Activated CD4-positive, alpha-beta memory T cell treated with anti-CD3 and anti-CD28 coated beads for 36 hours (primary cell): ENCODE data around the gene PPIP5K1. TPM values are rescaled to one million over a fixed set of nuclear protein-coding genes. Genes with fewer than 3 reads are reported as not detected.

ENCODE experiments used
- CTCF ChIA-PET: fragments of 350-600 bp; sonication (Branson Sonifier 250); formaldehyde crosslinking; loops from one replicate; lab custom pipeline; 2021; ENCODE audit warnings: antibody characterized with exemption, inconsistent platforms; lab: Charles Lee
- POLR2A ChIA-PET: fragments of 350-600 bp; sonication (Branson Sonifier 250); formaldehyde crosslinking; loops from one replicate; lab custom pipeline; 2021; ENCODE audit warnings: antibody characterized with exemption; lab: Charles Lee
- DNase-seq: peaks from one replicate; pipeline ENCODE4 v3.0.0-alpha.2; 2020
- H3K27ac Mint-ChIP-seq: one replicate; pipeline ENCODE4 v1.8.0; 2021; ENCODE audit warnings: mixed read lengths
- H3K27me3 Mint-ChIP-seq: one replicate; pipeline ENCODE4 v1.8.0; 2021; ENCODE audit warnings: mixed read lengths
- H3K36me3 Mint-ChIP-seq: one replicate; pipeline ENCODE4 v1.8.0; 2021; ENCODE audit warnings: mixed read lengths
- H3K4me1 Mint-ChIP-seq: one replicate; pipeline ENCODE4 v1.8.0; 2021; ENCODE audit warnings: low read depth, mixed read lengths
- H3K4me3 Mint-ChIP-seq: one replicate; pipeline ENCODE4 v1.8.0; 2021; ENCODE audit warnings: mild to moderate bottlenecking, mixed read lengths
- H3K9me3 Mint-ChIP-seq: one replicate; pipeline ENCODE4 v1.8.0; 2021; ENCODE audit warnings: mixed read lengths
- intact Hi-C: fragments of 100-400 bp; cut with micrococcal nuclease; formaldehyde crosslinking; loops from one replicate; pipeline ENCODE4 v1.15.1; 2023
- total RNA-seq, 2 experiments: library from RNA; stranded (reverse); gene quantifications; one replicate each; pipeline ENCODE4 v1.2.3, GENCODE V29; 2021

The PPIP5K1 gene
- total RNA-seq, 2 experiments from 2014 or later, result 38.6 to 44.2 TPM

DNA sequence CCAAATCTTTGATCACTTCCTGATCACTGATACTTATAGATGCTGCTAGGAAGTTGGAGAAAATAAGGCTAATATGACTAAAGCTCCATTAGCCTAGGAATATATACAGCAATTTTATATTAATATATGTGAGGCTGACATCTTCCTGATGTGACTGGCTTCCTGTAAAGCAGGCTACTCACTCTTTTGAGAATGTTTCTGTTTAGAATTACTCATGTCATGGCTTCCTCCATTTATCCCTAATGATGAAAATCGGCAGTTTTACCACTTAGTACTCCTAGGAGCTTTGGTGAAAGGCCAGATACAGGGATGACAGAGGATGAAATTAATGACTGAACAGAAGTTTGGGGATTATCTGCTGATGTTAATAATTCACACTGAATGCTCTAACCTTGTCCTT lies 76.5 kb downstream of the PPIP5K1 start:
- H3K4me1 Mint-ChIP-seq, result peaks cover 37% of the 10 kb centered on the region
- no peak overlapping the region for H3K4me3 Mint-ChIP-seq
- CTCF ChIA-PET, result interaction anchor here (1.0 to 3.7 kb wide), 14 partner anchors 7 to 137 kb away, joined by 3 to 54 read pairs (median 7); partner anchors contain the start of gene TP53BP1
- intact Hi-C loops, result loop anchor here (10.0 kb wide), 2 partner anchors 139 to 231 kb away; partner anchors contain the start of genes PDIA3, TUBGCP4 and ZSCAN29
- no peaks in the 10 kb centered on the region for H3K9me3 Mint-ChIP-seq
- POLR2A ChIA-PET, result no interaction called here
- H3K27me3 Mint-ChIP-seq, result peaks cover 14% of the 10 kb centered on the region
- no peaks in the 10 kb centered on the region for H3K36me3 Mint-ChIP-seq
- DNase-seq, result no peak
- peak overlapping the region; percentile 59 for H3K27ac Mint-ChIP-seq

DNA sequence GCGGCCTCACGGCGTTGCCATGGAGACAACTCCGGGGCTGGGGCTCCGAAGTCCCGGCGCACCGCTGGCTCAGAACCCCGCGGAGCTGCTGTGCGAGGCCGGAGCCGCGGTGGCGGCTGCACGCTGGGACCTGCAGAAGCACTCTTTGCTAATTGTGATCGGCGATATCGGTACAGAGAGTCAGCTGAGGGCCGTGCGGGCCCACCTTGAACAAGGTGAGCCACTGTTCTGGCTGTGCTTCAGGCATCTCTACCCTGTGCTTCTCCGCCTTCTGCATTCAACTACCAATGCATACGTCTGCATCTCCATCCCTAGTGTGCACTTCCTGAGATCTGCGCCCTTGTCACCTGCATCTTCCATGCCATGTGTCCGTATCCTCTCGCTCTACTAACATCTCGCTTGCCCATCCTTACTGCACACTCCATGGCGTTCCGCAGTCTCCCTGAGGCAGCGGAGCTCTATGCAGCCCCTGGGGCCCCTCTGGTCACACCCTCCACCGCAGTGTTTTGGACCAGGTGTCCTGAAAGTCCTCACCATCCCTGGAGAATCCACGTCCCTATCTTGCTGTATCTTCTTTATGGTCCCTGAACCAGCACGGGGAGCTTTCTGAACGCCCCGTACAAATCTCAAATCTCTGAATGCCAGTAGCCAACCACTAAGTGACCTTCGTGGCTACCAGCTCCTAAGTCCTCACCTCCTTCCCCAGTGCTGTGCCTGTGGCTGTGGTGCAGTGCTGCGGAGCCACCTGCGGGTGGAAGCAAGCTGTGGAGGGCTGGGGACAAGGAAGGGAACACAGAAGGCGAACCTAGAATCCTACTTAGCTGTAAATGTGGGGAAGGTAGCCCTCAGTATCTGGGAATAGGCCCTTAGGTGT lies 78.8 kb downstream of the PPIP5K1 start:
- H3K4me1 Mint-ChIP-seq, result peaks cover 35% of the 10 kb centered on the region
- POLR2A ChIA-PET, result interaction anchor here (0.6 to 2.5 kb wide), 7 partner anchors 17 to 299 kb away, joined by 3 to 22 read pairs (median 3); partner anchors contain the start of genes PDIA3 and TP53BP1
- H3K36me3 Mint-ChIP-seq, result no peaks in the 10 kb centered on the region

GRCh38 chr15:43510200-43511011 lies 79.6 kb downstream of the PPIP5K1 start:
- peak; percentile 98 for DNase-seq
- peak overlapping the region; percentile 86 for H3K4me3 Mint-ChIP-seq
- H3K27ac Mint-ChIP-seq, result peak overlapping the region; percentile 85
- H3K9me3 Mint-ChIP-seq, result no peaks in the 10 kb centered on the region
- CTCF ChIA-PET, result interaction anchor here (0.6 to 3.0 kb wide), 11 partner anchors 9 to 225 kb away, joined by 3 to 22 read pairs (median 3); partner anchors contain the start of genes TP53BP1 and TUBGCP4
- no peaks in the 10 kb centered on the region for H3K27me3 Mint-ChIP-seq
- POLR2A ChIA-PET, result interaction anchor here (0.6 to 2.5 kb wide), 8 partner anchors 17 to 300 kb away, joined by 3 to 22 read pairs (median 3); partner anchors contain the start of genes PDIA3 and TP53BP1
- peaks cover 35% of the 10 kb centered on the region for H3K4me1 Mint-ChIP-seq
- no peaks in the 10 kb centered on the region for H3K36me3 Mint-ChIP-seq
- intact Hi-C loops, result loop anchor here (1.0 to 10.0 kb wide), 4 partner anchors 17 to 234 kb away; partner anchors contain the start of genes PDIA3, TP53BP1, TUBGCP4 and ZSCAN29

More for the DNA sequence above, 78.8 kb downstream of the PPIP5K1 start:
- peak; percentile 43 for DNase-seq
- intact Hi-C loops, result loop anchor here (10.0 kb wide), 2 partner anchors 136 to 234 kb away; partner anchors contain the start of genes PDIA3, TUBGCP4 and ZSCAN29
- H3K9me3 Mint-ChIP-seq, result no peaks in the 10 kb centered on the region
- peak overlapping the region; percentile 85 for H3K27ac Mint-ChIP-seq
- peak overlapping the region; percentile 86 for H3K4me3 Mint-ChIP-seq
- no peaks in the 10 kb centered on the region for H3K27me3 Mint-ChIP-seq
- CTCF ChIA-PET, result interaction anchor here (0.6 to 3.0 kb wide), 13 partner anchors 10 to 226 kb away, joined by 3 to 22 read pairs (median 3); partner anchors contain the start of genes TP53BP1 and TUBGCP4

GRCh38 chr15:43509660-43510199 lies 80.3 kb downstream of the PPIP5K1 start:
- ChIA-PET CTCF (interaction anchor here (1.0 to 3.0 kb wide), 4 partner anchors 17 to 225 kb away, joined by 3 to 22 read pairs (median 10); partner anchors contain the start of gene TP53BP1), POLR2A (interaction anchor here (1.5 to 2.5 kb wide), 2 partner anchors 16 to 237 kb away, joined by 3 to 22 read pairs; partner anchors contain the start of genes PDIA3 and TP53BP1)

GRCh38 chr15:43508991-43509659 lies 80.9 kb downstream of the PPIP5K1 start:
- Mint-ChIP-seq H3K4me1 (peaks cover 29% of the 10 kb centered on the region), H3K27ac (no peak overlapping the region), H3K4me3 (no peak overlapping the region), H3K9me3 (no peaks in the 10 kb centered on the region), H3K27me3 (no peaks in the 10 kb centered on the region), H3K36me3 (no peaks in the 10 kb centered on the region)
- CTCF ChIA-PET, result no interaction called here
- DNase-seq, result no peak
- intact Hi-C loops, result no loop called here
- POLR2A ChIA-PET, result no interaction called here

More at GRCh38 chr15:43509660-43510199, 80.3 kb downstream of the PPIP5K1 start:
- Mint-ChIP-seq H3K4me1 (peaks cover 35% of the 10 kb centered on the region), H3K36me3 (no peaks in the 10 kb centered on the region), H3K9me3 (no peaks in the 10 kb centered on the region), H3K27me3 (no peaks in the 10 kb centered on the region), H3K4me3 (peak overlapping the region; percentile 86), H3K27ac (peak overlapping the region; percentile 85)
- intact Hi-C loops, result loop anchor here (1.0 to 10.0 kb wide), 4 partner anchors 16 to 235 kb away; partner anchors contain the start of genes PDIA3, TP53BP1, TUBGCP4 and ZSCAN29
- DNase-seq, result no peak

DNA sequence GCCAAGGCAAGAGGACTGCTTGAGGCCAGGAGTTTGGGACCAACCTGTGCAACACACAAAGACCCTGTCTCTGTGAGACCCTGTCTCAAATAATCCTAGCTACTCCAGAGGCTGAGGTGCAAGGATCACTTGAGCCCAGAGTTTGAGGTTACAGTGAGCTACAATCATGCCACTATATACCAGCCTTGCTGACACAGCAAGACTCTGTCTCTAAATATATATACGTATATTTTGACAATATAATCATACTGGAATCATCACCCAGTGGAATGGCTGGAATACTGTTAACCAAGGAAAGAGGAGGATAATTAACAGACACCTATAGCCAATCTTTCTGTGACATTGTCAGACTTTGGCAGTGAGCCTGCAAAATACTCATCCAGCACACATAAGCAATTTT lies 81.6 kb downstream of the PPIP5K1 start:
- intact Hi-C loops, result no loop called here
- Mint-ChIP-seq H3K36me3 (no peaks in the 10 kb centered on the region), H3K4me3 (no peak overlapping the region), H3K9me3 (no peaks in the 10 kb centered on the region), H3K4me1 (peaks cover 22% of the 10 kb centered on the region), H3K27me3 (no peaks in the 10 kb centered on the region), H3K27ac (no peak overlapping the region)
- POLR2A ChIA-PET, result no interaction called here
- DNase-seq, result no peak
- CTCF ChIA-PET, result no interaction called here

GRCh38 chr15:43505738-43506137 lies 84.3 kb downstream of the PPIP5K1 start:
- CTCF ChIA-PET, result interaction anchor here (0.7 to 1.8 kb wide), 2 partner anchors 8 to 9 kb away, joined by 3 to 6 read pairs; no protein-coding TSS in a partner anchor
- intact Hi-C loops, result no loop called here
- no peak for DNase-seq
- H3K27ac Mint-ChIP-seq, result no peak overlapping the region
- no peak overlapping the region for H3K4me3 Mint-ChIP-seq
- H3K27me3 Mint-ChIP-seq, result no peaks in the 10 kb centered on the region
- POLR2A ChIA-PET, result no interaction called here
- no peaks in the 10 kb centered on the region for H3K36me3 Mint-ChIP-seq
- H3K9me3 Mint-ChIP-seq, result no peaks in the 10 kb centered on the region
- H3K4me1 Mint-ChIP-seq, result peaks cover 6% of the 10 kb centered on the region

GRCh38 chr15:43499635-43500034 lies 90.4 kb downstream of the PPIP5K1 start:
- no peak overlapping the region for H3K27ac Mint-ChIP-seq
- no peaks in the 10 kb centered on the region for H3K36me3 Mint-ChIP-seq
- ChIA-PET CTCF (interaction anchor here (0.6 to 0.9 kb wide), 3 partner anchors 15 to 215 kb away, joined by 3 read pairs; no protein-coding TSS in a partner anchor), POLR2A (no interaction called here)
- no peak for DNase-seq
- no peaks in the 10 kb centered on the region for H3K4me1 Mint-ChIP-seq
- H3K27me3 Mint-ChIP-seq, result no peaks in the 10 kb centered on the region
- H3K4me3 Mint-ChIP-seq, result no peak overlapping the region
- intact Hi-C loops, result no loop called here
- no peaks in the 10 kb centered on the region for H3K9me3 Mint-ChIP-seq

GRCh38 chr15:43498990-43499389 lies 91.0 kb downstream of the PPIP5K1 start:
- POLR2A ChIA-PET, result no interaction called here
- H3K9me3 Mint-ChIP-seq, result no peaks in the 10 kb centered on the region
- H3K4me3 Mint-ChIP-seq, result no peak overlapping the region
- no peaks in the 10 kb centered on the region for H3K4me1 Mint-ChIP-seq
- CTCF ChIA-PET, result no interaction called here
- H3K27me3 Mint-ChIP-seq, result no peaks in the 10 kb centered on the region
- H3K27ac Mint-ChIP-seq, result no peak overlapping the region
- DNase-seq, result no peak
- intact Hi-C loops, result no loop called here
- H3K36me3 Mint-ChIP-seq, result no peaks in the 10 kb centered on the region

GRCh38 chr15:43493703-43494472 lies 96.1 kb downstream of the PPIP5K1 start:
- CTCF ChIA-PET, result interaction anchor here (1.3 to 4.4 kb wide), 5 partner anchors 10 to 118 kb away, joined by 3 to 23 read pairs (median 13); no protein-coding TSS in a partner anchor
- Mint-ChIP-seq H3K4me1 (peaks cover 24% of the 10 kb centered on the region), H3K36me3 (peaks cover 14% of the 10 kb centered on the region), H3K27me3 (no peaks in the 10 kb centered on the region), H3K4me3 (peak overlapping the region; percentile 87), H3K9me3 (no peaks in the 10 kb centered on the region), H3K27ac (peak overlapping the region; percentile 88)
- intact Hi-C loops, result loop anchor here (1.0 to 5.0 kb wide), 2 partner anchors 16 to 52 kb away; no protein-coding TSS in a partner anchor
- DNase-seq, result no peak
- POLR2A ChIA-PET, result interaction anchor here (1.4 to 3.2 kb wide), 2 partner anchors 8 to 17 kb away, joined by 5 to 22 read pairs; no protein-coding TSS in a partner anchor
